T-helper 1 cell treated with Interleukin-12 subunit alpha and Interleukin-12 subunit beta and Interleukin-4 antibody, amounts not matched to agents 30 ng/mL and 1 ng/mL, for 36 hours (primary cell): ENCODE results near the gene NPR2. TPM values are rescaled to one million over a fixed set of nuclear protein-coding genes. Genes with fewer than 3 reads are reported as not detected.

Experiments
- intact Hi-C: fragments of 100-400 bp; cut with micrococcal nuclease; formaldehyde crosslinking; loops from one replicate; pipeline ENCODE4 v1.15.1; 2024
- total RNA-seq: library from RNA; stranded (reverse); gene quantifications from 2 replicates; pipeline ENCODE4 v1.2.3, GENCODE V29; 2022

The NPR2 gene
- total RNA-seq, 1 donor from 2014 or later = 12.0 TPM

DNA sequence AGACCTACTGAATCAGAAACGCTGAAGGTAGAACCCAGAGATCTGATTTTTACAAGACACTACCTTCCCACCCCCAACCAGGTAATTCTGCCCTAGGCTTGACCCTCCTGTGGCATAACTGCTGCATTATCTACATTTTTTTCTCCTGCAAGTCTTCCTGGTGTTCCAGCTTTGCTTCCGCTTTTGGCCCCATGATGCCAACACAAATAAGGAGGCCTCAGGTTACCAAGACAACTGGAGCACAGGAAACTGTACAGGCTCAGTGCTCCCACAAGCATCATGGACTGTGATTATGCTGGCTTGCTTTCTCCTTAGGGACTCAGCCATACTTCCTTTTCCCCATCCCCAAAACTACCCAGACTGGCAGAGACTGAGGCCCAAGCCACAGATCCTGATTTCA, 30.7 kb upstream of the NPR2 start:
- intact Hi-C loops = no loop called here

DNA sequence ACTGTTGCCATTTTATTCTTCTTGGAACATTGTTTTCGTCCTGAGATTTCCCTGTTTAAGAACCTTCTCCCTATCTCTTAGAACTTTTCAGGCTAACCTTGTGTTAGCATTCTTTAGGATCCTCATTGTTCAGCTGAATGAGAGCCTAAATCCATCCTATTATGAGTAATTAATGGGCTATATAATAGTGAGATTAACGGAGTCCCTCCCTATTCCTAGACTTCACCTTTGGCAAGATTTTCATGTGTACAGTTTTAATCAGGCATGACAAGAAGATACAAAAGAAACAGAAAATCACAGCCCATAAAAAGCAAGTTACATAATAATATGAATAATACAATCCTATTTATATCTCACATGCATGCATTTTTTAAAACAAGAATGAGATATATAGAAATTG, 28.2 kb upstream of the NPR2 start:
- intact Hi-C loops = no loop called here

DNA sequence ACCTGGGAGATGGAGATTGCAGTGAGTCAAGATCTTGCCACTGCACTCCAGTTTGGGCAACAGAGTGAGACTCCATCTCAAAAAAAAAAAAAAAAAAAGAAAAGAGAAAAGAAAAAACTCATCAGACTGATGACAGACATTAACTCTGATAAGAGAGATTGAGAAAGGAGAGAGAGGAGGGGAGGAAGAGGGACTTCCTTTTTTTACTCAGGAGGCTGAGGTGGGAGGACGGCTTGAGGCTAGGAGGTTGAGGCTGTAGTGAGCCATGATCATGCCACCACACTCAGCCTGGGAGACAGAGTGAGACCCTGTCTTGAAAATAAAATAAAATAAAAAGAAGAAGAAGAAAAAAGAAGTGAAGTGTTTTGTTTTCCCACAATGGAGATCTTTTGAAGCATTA, 27.6 kb upstream of the NPR2 start:
- intact Hi-C loops = no loop called here

DNA sequence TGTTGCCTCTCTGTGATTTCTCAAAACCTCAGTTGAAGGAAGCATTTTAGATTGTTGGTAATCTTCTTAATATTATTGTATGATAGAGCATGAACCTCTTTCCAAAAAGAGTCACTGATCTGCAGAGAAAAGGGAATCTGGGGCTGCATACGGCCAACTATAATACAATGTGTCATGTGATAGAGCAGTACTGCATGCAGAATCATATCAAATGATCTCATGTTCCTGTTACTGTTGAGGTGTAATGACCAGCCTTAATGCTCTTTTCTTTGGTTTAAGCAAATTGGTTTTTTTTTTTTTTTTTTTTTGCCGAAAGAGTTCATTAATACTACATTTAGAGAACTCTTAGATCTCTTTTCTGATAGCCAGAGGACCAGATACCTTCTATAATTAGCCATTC, 24.4 kb upstream of the NPR2 start:
- intact Hi-C loops = no loop called here

DNA sequence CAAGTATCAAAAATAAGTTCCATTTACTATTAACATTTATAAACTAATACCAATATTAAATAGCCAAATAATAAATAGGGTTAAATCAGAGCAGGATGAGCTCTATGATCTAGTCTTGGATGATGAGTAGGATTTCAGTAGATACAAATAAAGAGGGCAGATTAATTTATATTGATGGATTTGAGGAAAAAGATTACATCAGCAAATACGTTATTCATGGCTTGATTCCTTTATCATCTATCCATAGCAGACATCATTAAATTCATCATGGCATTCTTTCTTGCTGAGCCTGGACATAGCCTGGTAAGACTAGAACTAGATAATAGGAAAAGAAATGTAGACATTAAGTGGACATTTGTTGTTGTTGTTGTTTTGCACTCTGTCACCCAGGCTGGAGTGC, 23.9 kb upstream of the NPR2 start:
- intact Hi-C loops = no loop called here

GRCh38 chr9:35769763-35770162, 21.6 kb upstream of the NPR2 start:
- intact Hi-C loops = no loop called here

- intact Hi-C loops = no loop called here
Observed at GRCh38 chr9:35771075-35771433, 20.3 kb upstream of the NPR2 start.

GRCh38 chr9:35771534-35771933, 19.9 kb upstream of the NPR2 start:
- intact Hi-C loops = no loop called here

GRCh38 chr9:35771943-35772342, 19.4 kb upstream of the NPR2 start:
- intact Hi-C loops = no loop called here

- intact Hi-C loops = no loop called here
Observed at GRCh38 chr9:35774907-35775635, 16.3 kb upstream of the NPR2 start.

DNA sequence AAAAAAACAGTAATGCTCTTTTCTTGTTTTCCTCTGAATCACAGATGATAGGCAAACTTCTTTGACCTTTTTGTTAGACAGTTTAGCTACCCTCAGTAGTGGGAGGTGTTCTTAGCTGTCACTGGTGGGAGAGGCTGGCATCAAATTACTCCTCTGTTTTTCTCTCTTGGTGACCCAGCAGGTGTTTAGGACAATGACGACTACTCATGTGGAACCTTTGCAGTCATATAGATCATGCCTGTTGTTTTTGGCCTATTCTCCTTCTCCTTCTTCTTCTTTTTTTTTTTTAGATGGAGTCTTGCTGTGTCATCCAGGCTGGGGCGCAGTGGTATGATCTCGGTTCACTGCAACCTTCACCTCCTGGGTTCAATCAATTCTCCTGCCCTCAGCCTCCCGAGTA, 15.4 kb upstream of the NPR2 start:
- intact Hi-C loops = no loop called here

DNA sequence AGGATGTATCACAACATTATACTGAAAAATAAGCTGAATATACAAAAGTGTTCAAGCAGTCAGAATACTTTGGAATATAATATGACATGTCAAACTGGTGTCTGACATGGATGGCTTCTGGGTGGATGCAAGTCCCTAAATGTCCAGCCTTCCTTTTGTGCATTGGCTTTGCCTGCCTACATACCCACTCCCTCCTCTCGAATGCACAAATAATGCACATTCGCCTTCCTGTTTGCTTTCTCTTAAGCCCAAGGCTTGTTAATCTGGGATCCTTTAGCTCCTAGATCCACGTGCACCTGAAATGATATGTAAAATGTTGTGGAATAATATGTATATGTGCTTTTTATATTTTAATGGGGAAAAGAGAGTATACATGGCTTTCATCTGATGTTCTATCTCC, 12.9 kb upstream of the NPR2 start:
- intact Hi-C loops = no loop called here

DNA sequence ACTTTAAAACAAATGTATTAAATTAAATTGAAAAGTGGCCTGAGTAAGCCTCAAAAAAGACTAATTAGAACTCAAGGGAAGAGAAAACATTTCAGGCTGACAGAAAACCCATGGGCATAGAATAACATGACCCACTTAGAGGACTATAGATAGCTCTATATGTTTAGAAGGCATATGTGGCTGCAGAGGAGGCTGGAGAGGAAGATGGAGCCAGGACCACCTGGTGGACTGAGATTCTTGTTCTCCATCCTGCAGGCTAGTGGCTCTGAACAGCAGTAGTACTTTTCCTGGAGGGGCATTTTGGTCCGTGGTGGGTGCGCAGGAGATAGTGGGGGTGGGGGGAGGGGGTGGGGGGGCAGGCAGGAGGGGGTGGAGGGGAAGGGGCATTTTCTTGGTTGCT, 10.3 kb upstream of the NPR2 start:
- intact Hi-C loops = no loop called here

DNA sequence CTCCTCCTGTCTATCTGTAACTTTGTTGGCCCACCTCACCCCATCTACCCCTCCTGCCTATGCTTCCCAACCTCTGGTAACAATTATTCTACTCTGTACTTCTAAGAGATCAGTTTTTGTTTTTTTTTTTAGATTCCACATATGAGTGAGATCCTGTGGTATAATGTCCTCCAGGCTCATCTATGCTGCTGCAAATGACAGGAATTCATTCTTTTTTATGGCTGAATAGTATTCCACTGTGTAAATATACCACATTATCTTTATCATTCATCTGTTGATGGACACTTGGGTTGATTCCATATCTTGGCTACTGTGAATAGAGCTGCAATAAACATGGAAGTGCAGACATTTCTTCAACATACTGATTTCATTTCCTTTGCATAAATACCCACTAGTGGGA, 8.0 kb upstream of the NPR2 start:
- intact Hi-C loops = no loop called here

DNA sequence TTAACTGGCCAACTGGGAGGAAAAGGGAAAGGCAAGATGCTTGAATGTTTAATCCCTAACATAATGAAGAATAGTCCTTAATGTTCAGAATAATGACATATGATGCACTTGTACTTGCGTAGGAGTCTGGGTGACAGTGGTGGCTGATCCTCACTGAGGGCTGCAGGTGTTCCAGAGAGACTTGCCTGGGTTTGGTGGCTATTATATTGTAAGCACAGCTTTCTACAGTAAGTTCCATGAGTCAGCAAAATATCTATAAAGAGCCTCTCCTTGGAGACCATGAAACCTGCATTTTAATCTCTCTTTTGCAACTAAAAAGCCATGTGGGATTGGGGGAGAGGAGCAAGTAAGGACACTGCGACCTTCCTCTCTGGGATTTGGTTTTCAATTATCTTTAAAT, 1.9 kb upstream of the NPR2 start:
- intact Hi-C loops = no loop called here

DNA sequence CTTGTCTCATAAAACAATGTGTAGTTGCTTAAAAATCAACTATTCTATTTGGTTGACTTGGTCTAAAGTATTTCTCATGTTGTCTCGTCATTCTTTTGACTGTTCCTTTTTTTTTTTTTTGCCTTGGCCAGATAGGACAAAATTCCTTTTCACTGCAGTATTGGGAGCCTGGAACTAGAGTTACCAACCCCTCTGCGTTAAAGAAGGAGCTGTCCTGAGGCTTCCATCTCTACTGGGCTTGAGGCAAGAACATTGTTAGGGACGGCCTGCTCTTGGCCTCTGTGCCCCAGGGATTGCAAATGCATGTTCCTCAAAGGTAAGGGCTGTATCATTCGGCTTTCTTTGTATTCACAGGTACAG, 1.4 kb upstream of the NPR2 start:
- intact Hi-C loops = loop anchor here (1.0 to 2.0 kb wide), 5 partner anchors 25 to 92 kb away; partner anchors contain the start of gene HINT2

DNA sequence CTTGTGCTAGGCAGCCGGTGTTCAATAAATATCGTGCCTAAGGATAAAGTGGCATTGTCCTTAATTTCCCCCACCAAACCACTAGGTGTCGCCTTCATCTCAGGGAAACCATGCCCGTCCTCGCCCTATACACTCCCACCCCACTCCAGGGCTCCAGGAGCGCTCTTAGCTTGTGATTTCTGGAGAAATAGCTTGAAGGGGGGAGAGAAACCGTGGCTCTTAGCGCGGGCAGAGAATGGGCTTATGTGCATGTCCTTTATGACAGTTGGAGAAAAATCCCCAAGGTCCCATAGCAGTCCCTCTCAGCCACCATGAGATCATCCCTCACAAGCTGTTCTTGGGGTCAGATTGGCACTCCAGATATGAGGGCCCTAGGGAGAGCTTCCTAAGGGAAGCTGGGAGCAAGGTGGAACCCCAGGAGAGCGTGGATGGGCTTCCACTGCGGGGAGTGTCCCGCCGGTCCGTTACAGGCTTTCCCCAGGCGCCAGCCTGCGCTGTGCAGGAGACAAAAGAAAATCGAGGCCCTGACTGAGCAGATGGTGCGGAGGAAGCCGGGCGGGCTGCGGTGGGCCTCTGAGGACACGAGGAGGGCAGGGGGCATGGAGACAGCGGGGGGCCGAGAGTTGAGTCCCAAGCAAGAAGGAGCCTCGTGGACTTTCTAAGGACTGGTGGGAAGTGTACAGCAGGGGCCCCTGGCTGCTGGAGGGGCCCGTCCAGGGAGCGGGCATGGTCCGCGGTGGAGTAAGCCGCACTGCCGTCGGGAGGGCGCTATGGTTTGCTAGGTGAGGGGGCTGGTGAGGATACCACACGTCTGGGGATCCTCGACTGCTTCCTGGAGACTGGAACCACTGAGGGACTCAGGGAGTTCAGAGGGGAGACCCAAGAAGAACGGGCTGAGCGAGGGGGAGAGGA, 750 bp upstream of the NPR2 start:
- intact Hi-C loops = loop anchor here (1.0 to 2.0 kb wide), 5 partner anchors 25 to 92 kb away; partner anchors contain the start of gene HINT2

DNA sequence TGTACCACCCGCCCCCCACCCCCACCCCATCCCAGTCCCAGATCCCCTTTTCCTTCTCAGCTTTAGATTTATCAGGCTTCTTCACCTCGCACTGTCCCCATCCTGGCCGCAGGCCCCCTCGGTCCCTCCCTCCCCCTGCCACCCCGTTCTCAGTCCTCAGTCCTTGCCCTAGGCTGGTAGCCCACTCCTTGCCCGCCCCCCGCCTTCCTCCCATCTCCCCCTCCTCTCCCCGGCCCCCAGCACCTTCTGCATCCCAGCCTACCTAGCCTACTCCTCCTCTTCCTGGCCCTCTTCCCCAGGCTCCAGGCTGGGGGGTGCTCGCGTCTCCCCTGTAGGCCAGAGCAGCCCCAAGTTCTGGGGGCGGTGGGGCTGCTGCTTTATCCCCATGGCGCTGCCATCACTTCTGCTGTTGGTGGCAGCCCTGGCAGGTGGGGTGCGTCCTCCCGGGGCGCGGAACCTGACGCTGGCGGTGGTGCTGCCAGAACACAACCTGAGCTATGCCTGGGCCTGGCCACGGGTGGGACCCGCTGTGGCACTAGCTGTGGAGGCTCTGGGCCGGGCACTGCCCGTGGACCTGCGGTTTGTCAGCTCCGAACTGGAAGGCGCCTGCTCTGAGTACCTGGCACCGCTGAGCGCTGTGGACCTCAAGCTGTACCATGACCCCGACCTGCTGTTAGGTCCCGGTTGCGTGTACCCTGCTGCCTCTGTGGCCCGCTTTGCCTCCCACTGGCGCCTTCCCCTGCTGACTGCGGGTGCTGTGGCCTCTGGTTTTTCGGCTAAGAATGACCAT, 828 bp downstream of the NPR2 start:
- intact Hi-C loops = no loop called here

DNA sequence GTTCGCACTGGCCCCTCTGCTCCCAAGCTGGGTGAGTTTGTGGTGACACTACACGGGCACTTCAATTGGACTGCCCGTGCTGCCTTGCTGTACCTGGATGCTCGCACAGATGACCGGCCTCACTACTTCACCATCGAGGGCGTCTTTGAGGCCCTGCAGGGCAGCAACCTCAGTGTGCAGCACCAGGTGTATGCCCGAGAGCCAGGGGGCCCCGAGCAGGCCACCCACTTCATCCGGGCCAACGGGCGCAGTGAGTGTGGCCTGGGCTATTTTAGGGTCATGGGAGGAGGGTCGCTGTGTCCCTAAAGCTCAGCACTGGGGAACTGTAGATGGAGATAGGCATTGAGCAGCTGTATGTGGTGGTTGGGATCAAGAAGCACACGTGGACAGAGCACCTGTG, 1.4 kb downstream of the NPR2 start:
- intact Hi-C loops = no loop called here

DNA sequence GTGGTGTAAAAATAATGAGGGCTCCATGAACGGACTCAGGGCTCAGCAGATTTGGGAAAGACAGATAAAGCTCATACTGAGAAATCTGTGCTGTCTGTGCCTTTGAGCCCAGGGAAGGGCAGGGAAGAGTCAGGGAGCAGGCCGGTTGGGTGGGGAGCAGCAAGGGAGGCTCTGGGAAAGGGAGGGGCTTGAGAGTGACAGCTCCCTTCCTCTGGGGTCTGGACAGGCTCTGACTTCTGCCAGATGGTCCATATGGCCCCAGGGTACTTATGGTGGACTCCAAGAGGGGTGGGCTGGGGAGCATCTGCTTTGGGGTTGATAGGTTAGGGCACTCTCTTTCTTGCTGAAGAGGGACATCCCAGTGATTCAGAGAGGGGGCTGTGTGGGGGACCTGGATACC, 2.1 kb downstream of the NPR2 start:
- intact Hi-C loops = no loop called here

- intact Hi-C loops = no loop called here
Observed at GRCh38 chr9:35795695-35796094, 4.3 kb downstream of the NPR2 start.
